K562 (cell line): Measurements from ENCODE around the gene HLA-DOB. TPM values are rescaled to one million over a fixed set of nuclear protein-coding genes. Genes with fewer than 3 reads are reported as not detected.

Experiments
- ATAC-seq: fragments of 200-7000 bp; cut with Tn5 transposase; 3 replicates; pipeline ENCODE4 v1.9.1; 2020; ENCODE audit warnings: moderate library complexity
- BruUV-seq: library from RNA; stranded (reverse); fragments of 400-500 nt; replicated peaks from 2 replicates; lab custom pipeline; 2021; lab: Mats Ljungman, UMichigan
- CTCF ChIA-PET: fragments of 300-600 bp; formaldehyde crosslinking; extraction: SDS; loops from one replicate; lab custom pipeline; 2021; ENCODE audit warnings: low intra/inter-chr PET ratio; lab: Yijun Ruan, JAX
- POLR2A ChIA-PET: fragments of 300-600, 350-650 bp; sonication (Branson Sonifier 250); formaldehyde crosslinking; extraction: SDS; loops from one replicate; lab custom pipeline; 2021; ENCODE audit warnings: antibody characterized with exemption, inconsistent platforms; lab: Yijun Ruan, JAX
- DNase-seq, 4 experiments: peaks; one replicate each; pipeline versions ENCODE4 v3.0.0 to v3.0.0-alpha.2; 2011 to 2018; ENCODE audit warnings: low spot score in 3 of 4, mixed read lengths in 3 of 4; ENCODE audit errors: extremely low read depth in 1 of 4
- FAIRE-seq: peaks from 2 replicates; lab custom pipeline; 2011; peaks lifted over from hg19 to GRCh38; lab: Jason Lieb, UNC
- H2AFZ ChIP-seq: 2 replicates; pipeline ENCODE4 v1.6.0; 2011; ENCODE audit warnings: low read depth, low read length, control low read depth, inconsistent platforms
- H3K27ac ChIP-seq: fragments of 200-600 bp; 3 replicates; pipeline ENCODE4 v1.8.0; 2011; ENCODE audit warnings: low read depth, mild to moderate bottlenecking, control low read depth, inconsistent platforms, low read length, moderate library complexity, mixed read lengths; ENCODE audit errors: extremely low read depth
- H3K27me3 ChIP-seq, 2 experiments: fragments of 300-600 bp in 1 of 2; 2 replicates in 1 of 2; 3 replicates in 1 of 2; pipeline versions ENCODE4 v1.6.0 to v1.8.0; 2011; ENCODE audit warnings: inconsistent platforms in 2 of 2, low read length in 2 of 2, mild to moderate bottlenecking in 1 of 2, mixed read lengths in 1 of 2, moderate library complexity in 1 of 2; ENCODE audit not compliant: control insufficient read depth in 2 of 2, insufficient read depth in 2 of 2
- H3K36me3 ChIP-seq: fragments of 300-600 bp; 3 replicates; pipeline ENCODE4 v1.8.0; 2011; ENCODE audit warnings: mild to moderate bottlenecking, low read length, inconsistent platforms; ENCODE audit not compliant: control insufficient read depth, insufficient read depth
- H3K4me1 ChIP-seq, 2 experiments: fragments of 200-600 bp in 1 of 2; replicated peaks in 1 of 2; 2 replicates in 1 of 2; 3 replicates in 1 of 2; pipeline versions ENCODE4 v1.5.1 to v1.8.0; 2011; ENCODE audit warnings: inconsistent platforms in 2 of 2, low read length in 2 of 2, mild to moderate bottlenecking in 1 of 2, mixed read lengths in 1 of 2, moderate library complexity in 1 of 2; ENCODE audit not compliant: control insufficient read depth in 2 of 2, insufficient read depth in 2 of 2
- H3K4me2 ChIP-seq: 2 replicates; pipeline ENCODE4 v1.6.1; 2011; ENCODE audit warnings: low read length, control low read depth, inconsistent platforms, mixed read lengths; ENCODE audit not compliant: insufficient read depth
- H3K4me3 ChIP-seq: fragments of 200-600 bp; sonication (generic), shearing (Covaris generic); 2 replicates; pipeline ENCODE4 v1.5.1; 2016; ENCODE audit warnings: control low read depth, inconsistent platforms
- H3K79me2 ChIP-seq: fragments of 200-600 bp; 3 replicates; pipeline ENCODE4 v1.8.0; 2011; ENCODE audit warnings: low read length, inconsistent platforms; ENCODE audit not compliant: control insufficient read depth, insufficient read depth
- H3K9ac ChIP-seq, 2 experiments: 2 replicates each; pipeline versions ENCODE4 v1.6.0 to v1.6.1; 2011; ENCODE audit warnings: low read depth in 2 of 2, low read length in 2 of 2, control low read depth in 1 of 2, inconsistent platforms in 1 of 2, mild to moderate bottlenecking in 1 of 2, mixed read lengths in 1 of 2; ENCODE audit not compliant: insufficient read depth in 1 of 2
- H3K9me1 ChIP-seq: one replicate; pipeline ENCODE4 v1.6.0; 2011; ENCODE audit warnings: inconsistent platforms, mild to moderate bottlenecking, low read length, moderate library complexity; ENCODE audit not compliant: control insufficient read depth, insufficient read depth
- H3K9me3 ChIP-seq: replicated peaks from 2 replicates; pipeline ENCODE4 v1.5.1; 2011; ENCODE audit warnings: low read depth, low read length, inconsistent platforms; ENCODE audit not compliant: control insufficient read depth, insufficient read depth
- H4K20me1 ChIP-seq: replicated peaks from 2 replicates; pipeline ENCODE4 v1.6.1; 2011; ENCODE audit warnings: low read length, inconsistent platforms, mixed read lengths; ENCODE audit not compliant: control insufficient read depth, insufficient read depth
- CEBPG ChIP-seq, 3 experiments: fragments of 200-800 bp in 1 of 3; sonication (Bioruptor generic) in 1 of 3; sonication (generic) in 1 of 3; formaldehyde crosslinking in 1 of 3; IDR thresholded peaks in 2 of 3; conservative IDR thresholded peaks in 1 of 3; 2 replicates each; pipeline versions ENCODE4 v1.6.1 to v1.8.0; 2016 to 2022; ENCODE audit warnings: missing compliant biosample characterization in 2 of 3, missing genetic modification characterization in 2 of 3, mild to moderate bottlenecking in 1 of 3, missing genetic modification reagents in 1 of 3
- CHD1 ChIP-seq: fragments of 200-600 bp; sonication (generic); IDR thresholded peaks from one replicate; pipeline ENCODE4 v1.6.1; 2012; ENCODE audit warnings: mild to moderate bottlenecking, moderate library complexity, low read length, inconsistent platforms
- WGBS: fragments of 100-300 bp; shearing (Covaris generic); methylation state at CpG from one replicate; pipeline ENCODE4 v1.1.6; 2016; ENCODE audit warnings: low coverage, mixed read lengths; ENCODE audit not compliant: insufficient coverage; ENCODE audit errors: missing lambda C conversion rate; 5-methylcytosine and 5-hydroxymethylcytosine counted together
- in situ Hi-C: fragments of 300-500 bp; cut with MboI; formaldehyde crosslinking; loops from 4 replicates; pipeline ENCODE4 v1.15.0; 2018; ENCODE audit warnings: inconsistent platforms, mixed read lengths
- intact Hi-C: fragments of 100-400 bp; cut with micrococcal nuclease; formaldehyde crosslinking; loops from 2 replicates; pipeline ENCODE4 v1.14.2; 2022
- polyA plus RNA-seq, 8 experiments: library from polyadenylated mRNA; depleted of rRNA in 4 of 8; stranded (reverse) in 5 of 8; unstranded in 3 of 8; fragments of >200 nt; fragmentation: Nextera tagmentation in 2 of 8; fragmentation: Illumina TruSeq in 1 of 8; extraction: Ambion mirVana in 2 of 8; extraction: Trizol in 1 of 8; gene quantifications; 2 replicates each; pipeline versions ENCODE4 v1.2.1 to v1.2.3, GENCODE V29; 2011 to 2014; ENCODE audit warnings: inconsistent platforms in 1 of 8, missing spikeins in 1 of 8
- total RNA-seq, 7 experiments: library from RNA; depleted of rRNA in 6 of 7; stranded (reverse); fragments of >200 nt in 6 of 7; fragmentation: Illumina TruSeq in 2 of 7; extraction: Trizol in 2 of 7; gene quantifications; 2 replicates each; pipeline versions ENCODE4 v1.2.1 to v1.2.3, GENCODE V29; 2011 to 2021; ENCODE audit warnings: low replicate concordance in 1 of 7
- TF ChIP-seq, protein P1 (sequence below), 2 experiments: fragments of 450-650 bp in 1 of 2; sonication (generic) in 1 of 2; formaldehyde crosslinking in 1 of 2; IDR thresholded peaks in 1 of 2; conservative IDR thresholded peaks in 1 of 2; 2 replicates each; pipeline versions ENCODE4 v1.6.1 to v1.8.1; 2016 to 2023; ENCODE audit warnings: mild to moderate bottlenecking in 2 of 2, moderate library complexity in 2 of 2, inconsistent platforms in 1 of 2, missing genetic modification reagents in 1 of 2

The HLA-DOB gene
- total and polyA plus RNA-seq, 9 of the 15 experiments (the other 6 are each of a cell fraction or from before 2014, with no cell fraction given): 1.2 to 4.0 (median 2.5) TPM

DNA sequence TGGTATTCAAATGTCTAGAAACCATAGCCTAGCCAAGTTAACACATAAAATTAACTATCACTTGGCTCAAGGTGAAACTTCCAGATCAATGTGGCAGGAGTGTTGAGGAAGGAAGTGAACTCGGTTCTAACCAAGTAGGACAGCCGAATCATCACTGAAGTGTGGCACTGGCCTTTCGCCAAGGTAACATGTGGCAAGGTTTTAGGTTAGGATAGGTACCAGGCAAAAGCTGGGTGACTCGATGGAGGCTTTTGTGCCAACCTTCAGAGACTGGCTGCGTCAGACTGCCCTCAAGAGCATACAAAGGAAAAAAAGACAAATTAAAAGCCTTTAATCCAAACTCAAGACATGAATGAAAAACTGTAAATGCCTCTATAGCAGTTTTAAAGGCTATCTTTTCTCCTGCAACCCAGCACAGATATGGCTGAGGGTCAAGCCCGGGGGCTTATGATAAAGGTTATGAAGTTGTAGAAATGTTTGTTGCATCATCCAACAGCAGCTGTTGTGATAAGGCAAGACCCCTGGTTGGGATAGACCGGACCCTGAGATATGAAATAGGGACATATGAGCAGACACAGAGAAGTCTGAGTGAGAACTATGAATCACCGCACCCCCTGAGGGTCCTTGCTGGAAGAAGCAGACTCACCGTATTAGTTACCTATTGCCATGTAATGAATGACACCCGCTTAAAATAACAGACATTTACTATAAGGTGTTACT, 49.1 kb upstream of the HLA-DOB start:
- Histone ChIP-seq H3K4me1 (no peaks in the 10 kb centered on the region; a peak in 1 of 5 replicates), H3K9me3 (no peaks in the 10 kb centered on the region), H3K9ac (no peak overlapping the region), H3K27me3 (peaks cover 18 to 22% of the 10 kb centered on the region in 2 experiments; a peak in 4 of 5 replicates), H2AFZ (no peak overlapping the region), H3K27ac (no peak overlapping the region), H4K20me1 (no peaks in the 10 kb centered on the region), H3K4me2 (no peak overlapping the region), H3K4me3 (no peak overlapping the region), H3K79me2 (no peaks in the 10 kb centered on the region), H3K36me3 (no peaks in the 10 kb centered on the region), H3K9me1 (no peaks in the 10 kb centered on the region)
- in situ Hi-C loops: no loop called here
- POLR2A ChIA-PET: no interaction called here
- CTCF ChIA-PET: interaction anchor here (0.8 to 3.8 kb wide), 2 partner anchors 27 to 39 kb away, joined by 3 to 66 read pairs; partner anchors contain the start of gene TAP2
- 4% methylated on average over 10 of the region's 10 CpGs for WGBS
- ATAC-seq (no peak), DNase-seq (no peak), FAIRE-seq (no peak)
- intact Hi-C loops: loop anchor here (5.0 kb wide), 3 partner anchors 39 to 164 kb away; no protein-coding TSS in a partner anchor
- TF ChIP-seq CEBPG (CRISPR knock-in tag; IDR thresholded peaks at IDR 0.05) (peak; percentile 34; the same call in 1 of the 2 replicates), CEBPG (tag; conservative IDR thresholded peaks at IDR 0.05 in 1 of 2, IDR thresholded peaks at IDR 0.05 in 1 of 2) (peak in 1 of 2 experiments; percentile 57; a peak in 1 of 4 replicates), CHD1 (no peak)
- TF ChIP-seq, protein P1, sequence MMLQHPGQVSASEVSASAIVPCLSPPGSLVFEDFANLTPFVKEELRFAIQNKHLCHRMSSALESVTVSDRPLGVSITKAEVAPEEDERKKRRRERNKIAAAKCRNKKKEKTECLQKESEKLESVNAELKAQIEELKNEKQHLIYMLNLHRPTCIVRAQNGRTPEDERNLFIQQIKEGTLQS (IDR thresholded peaks at IDR 0.05): 0 out of 2 replicates have a peak, but pooled peaks have one; percentile 25
- TF ChIP-seq, protein P1 (CRISPR knock-in tag; conservative IDR thresholded peaks at IDR 0.05): no peak
- no TSS peak for BruUV-seq
